Neural progenitor cell (in vitro differentiated cells): Measurements from ENCODE around the gene PUDP. TPM values are rescaled to one million over a fixed set of nuclear protein-coding genes. Genes with fewer than 3 reads are reported as not detected.
A peak's percentile ranks its signal among the peaks of the same experiment; 100 is the strongest.

ENCODE experiments used
- DNase-seq: peaks from one replicate; pipeline ENCODE4 v3.0.0-alpha.2; 2016; ENCODE audit warnings: low spot score
- H2AFZ ChIP-seq: fragments of 200-600 bp; sonication (generic); replicated peaks from 2 replicates; pipeline ENCODE4 v1.6.1; 2016; ENCODE audit warnings: antibody characterized with exemption
- H3F3A ChIP-seq: fragments of 200-600 bp; sonication (generic); 2 replicates; pipeline ENCODE4 v1.6.1; 2016; ENCODE audit warnings: antibody characterized with exemption, low read depth
- H3K27ac ChIP-seq: fragments of 200-600 bp; sonication (generic); 2 replicates; pipeline ENCODE4 v1.5.1; 2016; ENCODE audit warnings: mild to moderate bottlenecking
- H3K27me3 ChIP-seq: fragments of 200-600 bp; sonication (generic); 2 replicates; pipeline ENCODE4 v1.6.1; 2016; ENCODE audit warnings: mild to moderate bottlenecking, moderate library complexity
- H3K36me3 ChIP-seq: fragments of 200-600 bp; sonication (generic); 2 replicates; pipeline ENCODE4 v1.5.1; 2016
- H3K4me1 ChIP-seq: fragments of 200-600 bp; sonication (generic); 2 replicates; pipeline ENCODE4 v1.6.1; 2016; ENCODE audit warnings: mixed run types
- H3K4me2 ChIP-seq: fragments of 200-600 bp; sonication (generic); 2 replicates; pipeline ENCODE4 v1.6.1; 2016
- H3K4me3 ChIP-seq: fragments of 200-600 bp; sonication (generic); 2 replicates; pipeline ENCODE4 v1.5.1; 2016
- H3K79me2 ChIP-seq: fragments of 200-600 bp; sonication (generic); 2 replicates; pipeline ENCODE4 v1.6.1; 2016; ENCODE audit warnings: low read depth
- H3K9ac ChIP-seq: fragments of 200-600 bp; sonication (generic); 2 replicates; pipeline ENCODE4 v1.6.1; 2016
- H3K9me3 ChIP-seq: fragments of 200-600 bp; sonication (generic); 2 replicates; pipeline ENCODE4 v1.5.1; 2016; ENCODE audit warnings: low read depth
- H4K20me1 ChIP-seq: fragments of 200-600 bp; sonication (generic); 2 replicates; pipeline ENCODE4 v1.6.1; 2016; ENCODE audit warnings: low read depth
- H3K27ac Mint-ChIP-seq: 3 replicates; pipeline ENCODE4 v1.8.0; 2021; ENCODE audit warnings: mixed read lengths
- H3K27me3 Mint-ChIP-seq: 2 replicates; pipeline ENCODE4 v1.8.0; 2022; ENCODE audit warnings: low read depth, mild to moderate bottlenecking, inconsistent platforms, moderate library complexity, mixed read lengths; ENCODE audit not compliant: insufficient read depth
- H3K36me3 Mint-ChIP-seq: 3 replicates; pipeline ENCODE4 v1.8.0; 2021; ENCODE audit warnings: mixed read lengths
- H3K4me1 Mint-ChIP-seq: 3 replicates; pipeline ENCODE4 v1.8.0; 2021; ENCODE audit warnings: mixed read lengths
- H3K4me3 Mint-ChIP-seq: 3 replicates; pipeline ENCODE4 v1.8.0; 2021; ENCODE audit warnings: mild to moderate bottlenecking, moderate library complexity, mixed read lengths
- H3K9me3 Mint-ChIP-seq: 3 replicates; pipeline ENCODE4 v1.8.0; 2020; ENCODE audit warnings: mixed read lengths
- CTCF ChIP-seq: fragments of 200-600 bp; sonication (generic); IDR thresholded peaks from 2 replicates; pipeline ENCODE4 v1.5.1; 2017; ENCODE audit warnings: antibody characterized with exemption, mild to moderate bottlenecking
- EZH2 ChIP-seq: fragments of 200-600 bp; sonication (generic); IDR thresholded peaks from 2 replicates; pipeline ENCODE4 v1.6.1; 2017; ENCODE audit warnings: antibody characterized with exemption, mild to moderate bottlenecking, moderate library complexity
- EZH2phosphoT487 ChIP-seq: fragments of 200-600 bp; sonication (generic); IDR thresholded peaks from 2 replicates; pipeline ENCODE4 v1.6.1; 2017; ENCODE audit warnings: antibody characterized with exemption
- total RNA-seq: library from RNA; depleted of rRNA; stranded (reverse); fragments of >200 nt; gene quantifications from 2 replicates; pipeline ENCODE4 v1.2.3, GENCODE V29; 2015; ENCODE audit warnings: low replicate concordance

PUDP gene
- total RNA-seq, 1 donor from 2014 or later, result 29.1 TPM

GRCh38 chrX:7110821-7111276, 37.1 kb downstream of the PUDP start:
- Mint-ChIP-seq H3K4me1 (peaks cover 55% of the 10 kb centered on the region), H3K4me3 (peak overlapping the region; percentile 41), H3K27ac (peak overlapping the region; percentile 99), H3K9me3 (no peaks in the 10 kb centered on the region), H3K27me3 (no peaks in the 10 kb centered on the region), H3K36me3 (peaks cover 16% of the 10 kb centered on the region)
- peaks cover 4% of the 10 kb centered on the region for H4K20me1 ChIP-seq
- H3K79me2 ChIP-seq, result peaks cover 5% of the 10 kb centered on the region
- no peak overlapping the region for H3K27ac ChIP-seq
- no peaks in the 10 kb centered on the region for H3K27me3 ChIP-seq
- no peaks in the 10 kb centered on the region for H3K36me3 ChIP-seq
- no peak overlapping the region for H2AFZ ChIP-seq
- TF ChIP-seq CTCF (no peak), EZH2 (no peak), EZH2phosphoT487 (no peak)
- H3K9ac ChIP-seq, result no peak overlapping the region
- DNase-seq, result no peak
- H3K4me3 ChIP-seq, result no peak overlapping the region
- H3K9me3 ChIP-seq, result no peaks in the 10 kb centered on the region
- peaks cover 18% of the 10 kb centered on the region for H3F3A ChIP-seq
- H3K4me1 ChIP-seq, result peaks cover 16% of the 10 kb centered on the region
- no peak overlapping the region for H3K4me2 ChIP-seq

GRCh38 chrX:7109838-7110793, 37.8 kb downstream of the PUDP start:
- H3K4me3 ChIP-seq, result no peak overlapping the region
- H3F3A ChIP-seq, result peaks cover 18% of the 10 kb centered on the region
- H3K9ac ChIP-seq, result no peak overlapping the region
- Mint-ChIP-seq H3K27me3 (no peaks in the 10 kb centered on the region), H3K4me3 (peak overlapping the region; percentile 79), H3K4me1 (peaks cover 55% of the 10 kb centered on the region), H3K36me3 (peaks cover 21% of the 10 kb centered on the region), H3K9me3 (no peaks in the 10 kb centered on the region), H3K27ac (peak overlapping the region; percentile 99)
- no peaks in the 10 kb centered on the region for H3K27me3 ChIP-seq
- H3K4me2 ChIP-seq, result peak overlapping the region; percentile 47
- peaks cover 5% of the 10 kb centered on the region for H3K79me2 ChIP-seq
- H2AFZ ChIP-seq, result no peak overlapping the region
- peaks cover 16% of the 10 kb centered on the region for H3K4me1 ChIP-seq
- no peaks in the 10 kb centered on the region for H3K36me3 ChIP-seq
- peaks cover 4% of the 10 kb centered on the region for H4K20me1 ChIP-seq
- no peaks in the 10 kb centered on the region for H3K9me3 ChIP-seq
- H3K27ac ChIP-seq, result no peak overlapping the region
- TF ChIP-seq CTCF (no peak), EZH2phosphoT487 (no peak), EZH2 (no peak)
- DNase-seq, result peak; percentile 15

GRCh38 chrX:7109049-7109531, 38.9 kb downstream of the PUDP start:
- H3K27ac Mint-ChIP-seq, result peak overlapping the region; percentile 99
- H3K4me1 Mint-ChIP-seq, result peaks cover 48% of the 10 kb centered on the region
- peak overlapping the region; percentile 79 for H3K4me3 Mint-ChIP-seq
- Histone ChIP-seq H3K4me2 (peak overlapping the region; percentile 47), H3K9me3 (no peaks in the 10 kb centered on the region), H3K27me3 (no peaks in the 10 kb centered on the region), H3K27ac (peak overlapping the region; percentile 46), H3K9ac (no peak overlapping the region), H3K79me2 (peaks cover 5% of the 10 kb centered on the region), H3K4me3 (no peak overlapping the region), H2AFZ (no peak overlapping the region), H3K4me1 (peaks cover 16% of the 10 kb centered on the region), H4K20me1 (peaks cover 4% of the 10 kb centered on the region), H3F3A (peaks cover 18% of the 10 kb centered on the region), H3K36me3 (no peaks in the 10 kb centered on the region)
- peaks cover 22% of the 10 kb centered on the region for H3K36me3 Mint-ChIP-seq
- DNase-seq, result peak; percentile 64
- H3K27me3 Mint-ChIP-seq, result no peaks in the 10 kb centered on the region
- no peaks in the 10 kb centered on the region for H3K9me3 Mint-ChIP-seq
- TF ChIP-seq CTCF, result no peak
- no peak for TF ChIP-seq EZH2phosphoT487
- TF ChIP-seq EZH2, result no peak
